ENCODE data around the gene SGCA.
A peak's percentile ranks its signal among the peaks of the same experiment; 100 is the strongest.

Gene SGCA

GRCh38 chr17:50175035-50175807 is 9.4 kb downstream of the SGCA start:
- no CpG with 5 or more reads among the region's 16 CpGs for WGBS (ENCODE audit: extremely low coverage, insufficient coverage, low lambda C conversion rate)
- Histone ChIP-seq H2BK120ac (ENCODE audit: low read depth, low read length) (no peak overlapping the region), H4K8ac (ENCODE audit: low read depth, low read length) (no peak overlapping the region), H3K27me3 (ENCODE audit: insufficient read depth, low read length, poor library complexity) (no peaks in the 10 kb centered on the region), H3K18ac (ENCODE audit: low read length) (no peak overlapping the region), H3K79me1 (ENCODE audit: low read length) (no peaks in the 10 kb centered on the region), H3K27ac (ENCODE audit: low read depth, low read length) (no peak overlapping the region), H2AK5ac (ENCODE audit: low read length) (no peak overlapping the region), H3K4ac (ENCODE audit: low read depth, low read length) (peak overlapping the region; percentile 22), H3K56ac (ENCODE audit: low read length) (peak overlapping the region; percentile 67), H3K36me3 (ENCODE audit: control insufficient read depth, insufficient read depth, low read length) (no peaks in the 10 kb centered on the region), H2BK5ac (ENCODE audit: low read length) (no peak overlapping the region), H3K79me2 (ENCODE audit: control insufficient read depth, insufficient read depth, low read length) (no peaks in the 10 kb centered on the region), H3K23ac (ENCODE audit: low read length) (no peak overlapping the region), H2BK15ac (replicated peaks; ENCODE audit: low read depth) (no peak overlapping the region), H3K9ac (ENCODE audit: low read length) (no peak overlapping the region), H3K4me1 (ENCODE audit: control insufficient read depth, low read depth, low read length) (peaks cover 7% of the 10 kb centered on the region), H3K4me3 (ENCODE audit: low read length) (no peak overlapping the region), H3K4me2 (ENCODE audit: low read length) (no peak overlapping the region), H4K5ac (ENCODE audit: low read length) (no peak overlapping the region)
- DNase-seq, result no peak

- Histone ChIP-seq H3K27ac (ENCODE audit: low read depth, low read length) (peak overlapping the region; percentile 71), H3K9ac (ENCODE audit: low read length) (peak overlapping the region; percentile 25), H3K79me2 (ENCODE audit: control insufficient read depth, insufficient read depth, low read length) (no peaks in the 10 kb centered on the region), H2BK120ac (ENCODE audit: low read depth, low read length) (peak overlapping the region; percentile 17), H2BK15ac (replicated peaks; ENCODE audit: low read depth) (no peak overlapping the region), H3K56ac (ENCODE audit: low read length) (peak overlapping the region; percentile 26), H3K18ac (ENCODE audit: low read length) (peak overlapping the region; percentile 6), H3K4me2 (ENCODE audit: low read length) (no peak overlapping the region), H2BK5ac (ENCODE audit: low read length) (no peak overlapping the region), H4K8ac (ENCODE audit: low read depth, low read length) (no peak overlapping the region), H3K4me3 (ENCODE audit: low read length) (no peak overlapping the region), H3K36me3 (ENCODE audit: control insufficient read depth, insufficient read depth, low read length) (no peaks in the 10 kb centered on the region), H3K4me1 (ENCODE audit: control insufficient read depth, low read depth, low read length) (peaks cover 7% of the 10 kb centered on the region), H3K23ac (ENCODE audit: low read length) (no peak overlapping the region), H3K27me3 (ENCODE audit: insufficient read depth, low read length, poor library complexity) (no peaks in the 10 kb centered on the region), H3K4ac (ENCODE audit: low read depth, low read length) (peak overlapping the region; percentile 1), H2AK5ac (ENCODE audit: low read length) (peak overlapping the region; percentile 79), H3K79me1 (ENCODE audit: low read length) (no peaks in the 10 kb centered on the region), H4K5ac (ENCODE audit: low read length) (no peak overlapping the region)
- WGBS (ENCODE audit: extremely low coverage, insufficient coverage, low lambda C conversion rate), result no CpG with 5 or more reads among the region's 20 CpGs
- peak; percentile 29 for DNase-seq
These were observed 11.0 kb downstream of the SGCA start for GRCh38 chr17:50176559-50177357.

- Histone ChIP-seq H3K23ac (ENCODE audit: low read length) (no peak overlapping the region), H2BK15ac (replicated peaks; ENCODE audit: low read depth) (no peak overlapping the region), H3K4me1 (ENCODE audit: control insufficient read depth, low read depth, low read length) (peaks cover 7% of the 10 kb centered on the region), H2BK5ac (ENCODE audit: low read length) (peak overlapping the region; percentile 81), H3K18ac (ENCODE audit: low read length) (peak overlapping the region; percentile 32), H3K79me2 (ENCODE audit: control insufficient read depth, insufficient read depth, low read length) (no peaks in the 10 kb centered on the region), H3K4ac (ENCODE audit: low read depth, low read length) (peak overlapping the region; percentile 41), H3K27ac (ENCODE audit: low read depth, low read length) (peak overlapping the region; percentile 71), H3K56ac (ENCODE audit: low read length) (peak overlapping the region; percentile 95), H3K79me1 (ENCODE audit: low read length) (no peaks in the 10 kb centered on the region), H4K5ac (ENCODE audit: low read length) (no peak overlapping the region), H3K9ac (ENCODE audit: low read length) (peak overlapping the region; percentile 63), H2AK5ac (ENCODE audit: low read length) (peak overlapping the region; percentile 40), H3K36me3 (ENCODE audit: control insufficient read depth, insufficient read depth, low read length) (no peaks in the 10 kb centered on the region), H3K4me2 (ENCODE audit: low read length) (no peak overlapping the region), H2BK120ac (ENCODE audit: low read depth, low read length) (peak overlapping the region; percentile 21), H4K8ac (ENCODE audit: low read depth, low read length) (no peak overlapping the region), H3K4me3 (ENCODE audit: low read length) (no peak overlapping the region), H3K27me3 (ENCODE audit: insufficient read depth, low read length, poor library complexity) (no peaks in the 10 kb centered on the region)
- no peak for DNase-seq
- WGBS (ENCODE audit: extremely low coverage, insufficient coverage, low lambda C conversion rate), result no CpG with 5 or more reads among the region's 10 CpGs
These were observed 11.7 kb downstream of the SGCA start for GRCh38 chr17:50177476-50177875.

GRCh38 chr17:50177983-50178834 is 12.4 kb downstream of the SGCA start:
- H3K79me1 ChIP-seq (ENCODE audit: low read length), result no peaks in the 10 kb centered on the region
- no peaks in the 10 kb centered on the region for H3K79me2 ChIP-seq (ENCODE audit: control insufficient read depth, insufficient read depth, low read length)
- peak; percentile 92 for DNase-seq
- H3K27ac ChIP-seq (ENCODE audit: low read depth, low read length), result peak overlapping the region; percentile 71
- no peaks in the 10 kb centered on the region for H3K27me3 ChIP-seq (ENCODE audit: insufficient read depth, low read length, poor library complexity)
- peak overlapping the region; percentile 32 for H3K18ac ChIP-seq (ENCODE audit: low read length)
- peak overlapping the region; percentile 41 for H3K4ac ChIP-seq (ENCODE audit: low read depth, low read length)
- H3K9ac ChIP-seq (ENCODE audit: low read length), result peak overlapping the region; percentile 63
- peak overlapping the region; percentile 95 for H3K56ac ChIP-seq (ENCODE audit: low read length)
- H2AK5ac ChIP-seq (ENCODE audit: low read length), result peak overlapping the region; percentile 40
- H3K36me3 ChIP-seq (ENCODE audit: control insufficient read depth, insufficient read depth, low read length), result no peaks in the 10 kb centered on the region
- peak overlapping the region; percentile 81 for H2BK5ac ChIP-seq (ENCODE audit: low read length)
- WGBS (ENCODE audit: extremely low coverage, insufficient coverage, low lambda C conversion rate), result no CpG with 5 or more reads among the region's 22 CpGs
- peak overlapping the region; percentile 9 for H2BK15ac ChIP-seq (replicated peaks; ENCODE audit: low read depth)
- H2BK120ac ChIP-seq (ENCODE audit: low read depth, low read length), result peak overlapping the region; percentile 21
- no peak overlapping the region for H3K4me3 ChIP-seq (ENCODE audit: low read length)
- H3K4me2 ChIP-seq (ENCODE audit: low read length), result peak overlapping the region; percentile 28
- H3K23ac ChIP-seq (ENCODE audit: low read length), result peak overlapping the region; percentile 12
- no peak overlapping the region for H4K5ac ChIP-seq (ENCODE audit: low read length)
- no peak overlapping the region for H4K8ac ChIP-seq (ENCODE audit: low read depth, low read length)
- H3K4me1 ChIP-seq (ENCODE audit: control insufficient read depth, low read depth, low read length), result peaks cover 7% of the 10 kb centered on the region

- no peak overlapping the region for H4K8ac ChIP-seq (ENCODE audit: low read depth, low read length)
- peak overlapping the region; percentile 18 for H3K23ac ChIP-seq (ENCODE audit: low read length)
- no peak for DNase-seq
- no peak overlapping the region for H2BK15ac ChIP-seq (replicated peaks; ENCODE audit: low read depth)
- no peaks in the 10 kb centered on the region for H3K36me3 ChIP-seq (ENCODE audit: control insufficient read depth, insufficient read depth, low read length)
- no peak overlapping the region for H3K9ac ChIP-seq (ENCODE audit: low read length)
- H2AK5ac ChIP-seq (ENCODE audit: low read length), result peak overlapping the region; percentile 67
- no peak overlapping the region for H3K4ac ChIP-seq (ENCODE audit: low read depth, low read length)
- H2BK5ac ChIP-seq (ENCODE audit: low read length), result no peak overlapping the region
- no peaks in the 10 kb centered on the region for H3K79me2 ChIP-seq (ENCODE audit: control insufficient read depth, insufficient read depth, low read length)
- H3K56ac ChIP-seq (ENCODE audit: low read length), result no peak overlapping the region
- H3K4me3 ChIP-seq (ENCODE audit: low read length), result no peak overlapping the region
- no peak overlapping the region for H3K18ac ChIP-seq (ENCODE audit: low read length)
- H4K5ac ChIP-seq (ENCODE audit: low read length), result no peak overlapping the region
- H3K27ac ChIP-seq (ENCODE audit: low read depth, low read length), result no peak overlapping the region
- no peak overlapping the region for H3K4me2 ChIP-seq (ENCODE audit: low read length)
- WGBS (ENCODE audit: extremely low coverage, insufficient coverage, low lambda C conversion rate), result no CpG with 5 or more reads among the region's 4 CpGs
- H3K27me3 ChIP-seq (ENCODE audit: insufficient read depth, low read length, poor library complexity), result no peaks in the 10 kb centered on the region
- no peaks in the 10 kb centered on the region for H3K79me1 ChIP-seq (ENCODE audit: low read length)
- H2BK120ac ChIP-seq (ENCODE audit: low read depth, low read length), result no peak overlapping the region
- peaks cover 7% of the 10 kb centered on the region for H3K4me1 ChIP-seq (ENCODE audit: control insufficient read depth, low read depth, low read length)
These were observed 14.3 kb downstream of the SGCA start for GRCh38 chr17:50180111-50180510.
